ENCODE data around the gene DHRS7C.

The DHRS7C gene

GRCh38 chr17:9818760-9819159, 27.4 kb upstream of the DHRS7C start:
- no peak for DNase-seq (ENCODE audit: low read depth)
- TF ChIP-seq CTCF (conservative IDR thresholded peaks at IDR 0.05; ENCODE audit: control insufficient read depth, insufficient read depth, low read depth, low read length): no peak

GRCh38 chr17:9817086-9817485, 25.7 kb upstream of the DHRS7C start:
- no peak for TF ChIP-seq CTCF (conservative IDR thresholded peaks at IDR 0.05; ENCODE audit: control insufficient read depth, insufficient read depth, low read depth, low read length)
- DNase-seq (ENCODE audit: low read depth): peak; percentile 44
- H3K4me3 ChIP-seq (ENCODE audit: control insufficient read depth, low read depth, low read length): no peak overlapping the region

More at GRCh38 chr17:9818760-9819159, 27.4 kb upstream of the DHRS7C start:
- H3K4me3 ChIP-seq (ENCODE audit: control insufficient read depth, low read depth, low read length): no peak overlapping the region

GRCh38 chr17:9816472-9816871, 25.1 kb upstream of the DHRS7C start:
- DNase-seq (ENCODE audit: low read depth): no peak
- no peak for TF ChIP-seq CTCF (conservative IDR thresholded peaks at IDR 0.05; ENCODE audit: control insufficient read depth, insufficient read depth, low read depth, low read length)
- no peak overlapping the region for H3K4me3 ChIP-seq (ENCODE audit: control insufficient read depth, low read depth, low read length)

GRCh38 chr17:9814337-9814945, 23.0 kb upstream of the DHRS7C start:
- DNase-seq (ENCODE audit: low read depth): no peak
- TF ChIP-seq CTCF (conservative IDR thresholded peaks at IDR 0.05; ENCODE audit: control insufficient read depth, insufficient read depth, low read depth, low read length): no peak
- H3K4me3 ChIP-seq (ENCODE audit: control insufficient read depth, low read depth, low read length): no peak overlapping the region

GRCh38 chr17:9813166-9813565, 21.8 kb upstream of the DHRS7C start:
- no peak overlapping the region for H3K4me3 ChIP-seq (ENCODE audit: control insufficient read depth, low read depth, low read length)
- DNase-seq (ENCODE audit: low read depth): no peak
- no peak for TF ChIP-seq CTCF (conservative IDR thresholded peaks at IDR 0.05; ENCODE audit: control insufficient read depth, insufficient read depth, low read depth, low read length)

- no peak for TF ChIP-seq CTCF (conservative IDR thresholded peaks at IDR 0.05; ENCODE audit: control insufficient read depth, insufficient read depth, low read depth, low read length)
- no peak overlapping the region for H3K4me3 ChIP-seq (ENCODE audit: control insufficient read depth, low read depth, low read length)
- DNase-seq (ENCODE audit: low read depth): no peak
These were observed 20.1 kb upstream of the DHRS7C start for GRCh38 chr17:9811537-9811936.

GRCh38 chr17:9811086-9811485, 19.7 kb upstream of the DHRS7C start:
- DNase-seq (ENCODE audit: low read depth): no peak
- no peak overlapping the region for H3K4me3 ChIP-seq (ENCODE audit: control insufficient read depth, low read depth, low read length)
- TF ChIP-seq CTCF (conservative IDR thresholded peaks at IDR 0.05; ENCODE audit: control insufficient read depth, insufficient read depth, low read depth, low read length): no peak
